WERI-Rb-1 (cell line): ENCODE results near the gene CTNNA3.

Experiments
- DNase-seq: peaks from one replicate; pipeline ENCODE4 v3.0.0-alpha.2; 2020
- H3K27ac ChIP-seq: fragments of 250-450 bp; sonication (Bioruptor Pico); 2 replicates; pipeline ENCODE4 v1.5.1; 2020; ENCODE audit warnings: mild to moderate bottlenecking, moderate library complexity
- H3K27me3 ChIP-seq: fragments of 250-450 bp; sonication (Bioruptor Pico); 2 replicates; pipeline ENCODE4 v1.5.1; 2021; ENCODE audit warnings: mild to moderate bottlenecking, low read depth, moderate library complexity; ENCODE audit not compliant: insufficient read depth, severe bottlenecking
- H3K36me3 ChIP-seq: fragments of 250-450 bp; sonication (Bioruptor Pico); 2 replicates; pipeline ENCODE4 v1.5.1; 2020; ENCODE audit warnings: mild to moderate bottlenecking, moderate library complexity
- H3K4me3 ChIP-seq: 2 replicates; pipeline ENCODE4 v1.5.1; 2011; ENCODE audit warnings: low read depth, mild to moderate bottlenecking, control low read depth, low read length
- H3K9me3 ChIP-seq: fragments of 250-450 bp; sonication (Bioruptor Pico); 2 replicates; pipeline ENCODE4 v1.5.1; 2021; ENCODE audit warnings: mild to moderate bottlenecking, moderate library complexity; ENCODE audit not compliant: severe bottlenecking
- TF ChIP-seq, protein P1 (sequence below): IDR thresholded peaks from 2 replicates; pipeline ENCODE4 v1.5.1; 2011; ENCODE audit warnings: low read depth, mild to moderate bottlenecking, control low read depth, inconsistent platforms, low read length

CTNNA3 gene

GRCh38 chr10:67385566-67385965, 310.4 kb downstream of the CTNNA3 start:
- H3K4me3 ChIP-seq, result no peak overlapping the region
- H3K27ac ChIP-seq, result no peak overlapping the region
- TF ChIP-seq, protein P1, sequence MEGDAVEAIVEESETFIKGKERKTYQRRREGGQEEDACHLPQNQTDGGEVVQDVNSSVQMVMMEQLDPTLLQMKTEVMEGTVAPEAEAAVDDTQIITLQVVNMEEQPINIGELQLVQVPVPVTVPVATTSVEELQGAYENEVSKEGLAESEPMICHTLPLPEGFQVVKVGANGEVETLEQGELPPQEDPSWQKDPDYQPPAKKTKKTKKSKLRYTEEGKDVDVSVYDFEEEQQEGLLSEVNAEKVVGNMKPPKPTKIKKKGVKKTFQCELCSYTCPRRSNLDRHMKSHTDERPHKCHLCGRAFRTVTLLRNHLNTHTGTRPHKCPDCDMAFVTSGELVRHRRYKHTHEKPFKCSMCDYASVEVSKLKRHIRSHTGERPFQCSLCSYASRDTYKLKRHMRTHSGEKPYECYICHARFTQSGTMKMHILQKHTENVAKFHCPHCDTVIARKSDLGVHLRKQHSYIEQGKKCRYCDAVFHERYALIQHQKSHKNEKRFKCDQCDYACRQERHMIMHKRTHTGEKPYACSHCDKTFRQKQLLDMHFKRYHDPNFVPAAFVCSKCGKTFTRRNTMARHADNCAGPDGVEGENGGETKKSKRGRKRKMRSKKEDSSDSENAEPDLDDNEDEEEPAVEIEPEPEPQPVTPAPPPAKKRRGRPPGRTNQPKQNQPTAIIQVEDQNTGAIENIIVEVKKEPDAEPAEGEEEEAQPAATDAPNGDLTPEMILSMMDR, result no peak
- H3K36me3 ChIP-seq, result no peaks in the 10 kb centered on the region
- no peak for DNase-seq
- no peaks in the 10 kb centered on the region for H3K9me3 ChIP-seq
- H3K27me3 ChIP-seq, result no peaks in the 10 kb centered on the region

- no peaks in the 10 kb centered on the region for H3K27me3 ChIP-seq
- DNase-seq, result no peak
- H3K27ac ChIP-seq, result no peak overlapping the region
- TF ChIP-seq, protein P1, result no peak
- H3K9me3 ChIP-seq, result no peaks in the 10 kb centered on the region
- no peak overlapping the region for H3K4me3 ChIP-seq
- no peaks in the 10 kb centered on the region for H3K36me3 ChIP-seq
Observed at GRCh38 chr10:67385089-67385488, 310.9 kb downstream of the CTNNA3 start.

DNA sequence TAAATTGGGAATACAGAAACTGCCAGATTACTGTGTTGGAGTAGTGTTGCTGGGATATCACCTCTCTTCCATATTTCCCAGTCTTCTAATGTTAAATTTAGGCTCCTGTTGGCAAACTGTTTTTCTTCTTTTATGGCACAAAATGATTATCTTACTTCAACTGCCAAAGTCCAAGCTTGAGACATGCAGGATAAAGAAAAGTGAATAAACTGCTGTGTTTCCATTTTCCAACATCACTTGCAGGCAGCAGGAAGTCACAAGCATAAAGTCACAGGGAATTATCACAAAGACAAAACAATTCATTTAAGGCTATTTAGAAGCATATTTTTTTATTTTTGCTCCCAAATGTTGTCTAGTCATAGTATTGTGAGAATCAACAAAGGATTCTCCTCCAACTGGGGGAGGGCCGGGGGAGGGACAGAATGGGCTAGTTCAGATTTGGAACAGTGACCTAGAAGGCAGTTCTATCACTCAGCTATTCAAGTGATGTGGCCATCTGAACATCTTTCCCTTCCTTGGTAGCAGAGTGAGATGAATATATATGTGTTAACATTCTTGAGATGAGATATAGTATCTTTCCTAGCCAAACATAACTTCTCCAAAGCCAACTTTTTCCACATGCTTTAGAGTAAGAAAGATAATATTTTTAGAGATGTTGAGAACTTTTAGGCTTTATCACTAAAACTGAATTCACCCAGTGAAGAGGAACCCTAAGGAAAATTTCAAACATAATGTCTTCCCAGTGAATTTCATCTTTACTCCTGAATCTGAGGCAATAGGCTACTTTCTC, 364.7 kb downstream of the CTNNA3 start:
- H3K9me3 ChIP-seq, result no peaks in the 10 kb centered on the region
- no peaks in the 10 kb centered on the region for H3K27me3 ChIP-seq
- no peak overlapping the region for H3K4me3 ChIP-seq
- no peaks in the 10 kb centered on the region for H3K36me3 ChIP-seq
- no peak for DNase-seq
- no peak overlapping the region for H3K27ac ChIP-seq
- TF ChIP-seq, protein P1, result no peak

GRCh38 chr10:67327626-67328535, 368.1 kb downstream of the CTNNA3 start:
- TF ChIP-seq, protein P1, result no peak
- no peak for DNase-seq
- Histone ChIP-seq H3K36me3 (no peaks in the 10 kb centered on the region), H3K27ac (no peak overlapping the region), H3K9me3 (no peaks in the 10 kb centered on the region), H3K4me3 (no peak overlapping the region), H3K27me3 (no peaks in the 10 kb centered on the region)

GRCh38 chr10:67319976-67320375, 376.0 kb downstream of the CTNNA3 start:
- TF ChIP-seq, protein P1, result no peak
- Histone ChIP-seq H3K27me3 (no peaks in the 10 kb centered on the region), H3K4me3 (no peak overlapping the region), H3K9me3 (no peaks in the 10 kb centered on the region), H3K36me3 (no peaks in the 10 kb centered on the region), H3K27ac (no peak overlapping the region)
- DNase-seq, result no peak
